NOMO-1 treated with DMSO at 0.1 percent for 48 hours (cell line): ENCODE measurements around the gene ANO8.
"Not testable (repeated sequence)": the region's sequence is repeated elsewhere in the genome, so short reads cannot be mapped to it uniquely, and the experiment has no call there.

Experiments
- DNase-seq: peaks from one replicate; lab custom pipeline; 2025; ENCODE audit not compliant: unreplicated experiment; lab: John Stamatoyannopoulos, UW

Gene ANO8

GRCh38 chr19:17334414-17335409 lies at the start of gene ANO8:
ANO8 (minus strand) TSS chr19:17334855; CDS start chr19:17334670, 185 bp downstream.
- peak; percentile 96 for DNase-seq

GRCh38 chr19:17380426-17381138 lies 45.9 kb upstream of the ANO8 start:
- DNase-seq, result no peak

DNA sequence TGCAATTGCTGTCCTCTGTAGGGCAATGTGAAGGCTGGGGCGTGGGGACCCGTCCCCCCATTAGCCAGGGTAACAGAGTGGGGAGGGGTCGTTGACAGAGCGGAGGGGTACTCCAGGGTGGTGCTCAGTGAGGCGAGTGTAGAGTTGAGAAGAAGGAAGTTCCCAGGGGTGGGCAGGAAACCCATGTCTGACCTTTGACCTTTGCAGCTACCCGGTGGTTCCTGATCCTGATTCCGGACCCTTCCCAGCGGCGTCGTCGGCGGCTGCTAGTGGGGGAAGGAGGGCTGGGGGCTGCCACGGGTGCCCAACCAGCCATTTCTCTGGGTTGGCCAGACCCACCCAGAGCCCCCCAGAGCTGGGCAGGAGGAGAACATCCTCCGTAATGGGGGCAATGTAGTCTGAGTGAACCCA lies 44.6 kb upstream of the ANO8 start:
- peak; percentile 8 for DNase-seq

- DNase-seq, result no peak
These were observed 43.6 kb upstream of the ANO8 start for GRCh38 chr19:17378271-17378670.

DNA sequence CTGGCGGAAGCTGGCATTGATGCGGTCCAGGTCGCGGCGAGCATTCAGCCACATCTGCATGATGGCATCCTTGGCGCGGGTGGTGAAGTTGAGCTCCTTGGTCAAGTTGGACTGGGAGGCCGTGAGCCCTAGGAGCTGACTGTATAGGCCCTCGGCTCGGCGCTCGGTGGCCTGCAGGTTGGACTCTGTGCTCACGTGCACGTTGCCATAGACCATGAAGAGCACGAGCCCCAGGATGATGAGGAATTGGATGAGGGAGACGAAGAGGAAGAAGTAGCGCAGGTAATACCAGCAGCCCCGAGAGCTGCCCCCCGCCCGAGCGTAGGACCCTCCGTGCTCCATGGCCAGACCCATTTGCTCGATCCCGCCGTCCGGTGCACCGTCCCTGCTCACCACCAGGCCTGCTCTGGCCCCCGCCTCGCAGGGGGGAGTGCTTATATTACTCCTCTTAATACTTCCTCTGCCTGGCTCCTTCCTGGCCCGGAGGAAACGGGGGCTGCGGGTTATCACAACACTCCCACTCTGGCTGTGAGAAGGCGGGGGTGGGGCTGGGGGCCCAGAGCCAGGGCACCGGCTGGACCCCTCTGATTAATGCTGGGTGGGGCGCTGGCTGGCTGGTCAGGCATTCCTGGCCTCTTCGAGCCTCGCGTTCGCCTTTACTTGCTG lies 42.4 kb upstream of the ANO8 start, which contains the start of gene PLVAP:
Gene PLVAP, minus strand, starts transcription at position 408 of the 666 bp plus-strand sequence. Its CDS starts 54 bp downstream, at position 354.
- no peak for DNase-seq

DNA sequence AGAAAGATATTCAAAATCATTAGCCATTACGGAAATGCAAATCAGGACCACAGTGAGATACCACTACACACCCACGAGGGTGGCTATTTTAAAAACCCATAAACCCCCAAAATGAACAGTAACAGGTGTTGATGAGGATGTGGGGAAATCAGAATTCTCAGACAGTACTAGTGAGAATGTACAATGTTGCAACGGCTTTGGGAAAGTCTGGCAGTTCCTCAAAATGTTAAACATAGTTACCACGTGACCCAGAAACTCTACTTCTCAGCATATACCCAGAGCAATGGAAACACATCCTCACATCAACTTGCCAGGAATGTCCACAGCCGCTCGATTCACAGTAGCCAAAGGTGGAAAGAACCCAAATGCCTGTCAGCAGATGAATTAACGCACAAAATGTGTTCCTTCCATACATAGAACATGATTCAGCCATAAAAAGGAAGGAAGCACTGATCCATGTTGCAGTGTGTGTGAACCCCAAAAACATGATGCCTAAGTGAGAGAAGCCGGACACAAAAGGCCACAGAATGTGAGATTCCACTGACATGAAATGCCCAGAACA lies 35.5 kb upstream of the ANO8 start:
- peak; percentile 92 for DNase-seq

DNA sequence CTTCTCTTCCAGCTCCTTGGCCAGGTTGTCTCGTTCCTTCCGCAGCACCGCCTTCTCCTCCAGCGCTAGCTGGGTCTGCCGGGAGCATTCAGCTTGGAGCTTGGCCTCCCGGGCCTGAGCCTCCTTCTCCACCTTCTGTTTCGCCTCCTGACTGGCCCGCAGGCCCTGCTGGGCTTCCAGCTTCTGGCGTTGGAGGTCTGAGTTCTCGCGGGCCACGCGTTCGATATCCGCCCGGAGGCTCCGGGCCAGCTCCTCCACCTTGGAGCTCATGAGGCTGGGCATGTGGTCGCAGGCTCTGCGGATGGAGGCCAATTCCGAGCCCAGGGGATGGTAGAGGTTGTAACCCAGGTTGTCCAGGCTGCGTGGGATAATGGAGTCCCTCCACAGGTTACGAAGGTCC lies 30.7 kb upstream of the ANO8 start:
- DNase-seq, result no peak

GRCh38 chr19:17363852-17364605 lies 29.4 kb upstream of the ANO8 start:
- DNase-seq, result not testable (repeated sequence)

- DNase-seq, result no peak
These were observed 25.5 kb upstream of the ANO8 start for GRCh38 chr19:17359905-17360800.

GRCh38 chr19:17358395-17358794 lies 23.7 kb upstream of the ANO8 start:
- DNase-seq, result no peak

GRCh38 chr19:17357724-17358123 lies 23.1 kb upstream of the ANO8 start:
- no peak for DNase-seq

DNA sequence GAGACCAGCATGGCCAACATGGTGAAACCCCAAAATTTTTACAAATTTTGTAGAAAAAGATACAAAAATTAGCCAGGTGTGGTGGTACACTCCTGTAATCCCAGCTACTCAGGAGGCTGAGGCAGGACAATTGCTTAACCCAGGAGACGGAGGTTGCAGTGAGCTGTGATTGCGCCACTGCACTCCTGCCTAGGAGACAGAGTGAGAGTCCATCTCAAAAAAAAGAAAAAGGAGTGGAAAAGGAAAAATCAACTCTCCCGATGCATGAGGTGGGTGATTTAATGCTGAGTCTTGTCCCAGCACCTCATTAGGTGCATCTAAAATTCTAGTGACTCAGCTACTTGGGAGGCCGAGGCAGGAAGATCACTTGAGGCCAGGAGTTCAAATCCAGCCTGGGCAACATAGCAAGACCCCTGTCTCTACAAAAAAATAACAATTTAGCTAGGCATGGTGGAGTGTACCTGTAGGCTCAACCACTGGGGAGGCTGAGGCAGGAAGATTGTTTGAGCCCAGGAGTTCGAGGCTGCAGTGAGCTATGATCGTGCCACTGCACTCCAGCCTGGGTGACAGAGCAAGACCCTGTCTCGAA lies 22.5 kb upstream of the ANO8 start:
- no peak for DNase-seq

- DNase-seq, result no peak
These were observed 18.7 kb upstream of the ANO8 start for GRCh38 chr19:17353386-17353785.

GRCh38 chr19:17352608-17353280 lies 18.1 kb upstream of the ANO8 start:
- DNase-seq, result no peak

- DNase-seq, result no peak
These were observed 17.3 kb upstream of the ANO8 start for GRCh38 chr19:17351815-17352435.

- no peak for DNase-seq
These were observed 14.0 kb upstream of the ANO8 start for GRCh38 chr19:17348700-17349099.

DNA sequence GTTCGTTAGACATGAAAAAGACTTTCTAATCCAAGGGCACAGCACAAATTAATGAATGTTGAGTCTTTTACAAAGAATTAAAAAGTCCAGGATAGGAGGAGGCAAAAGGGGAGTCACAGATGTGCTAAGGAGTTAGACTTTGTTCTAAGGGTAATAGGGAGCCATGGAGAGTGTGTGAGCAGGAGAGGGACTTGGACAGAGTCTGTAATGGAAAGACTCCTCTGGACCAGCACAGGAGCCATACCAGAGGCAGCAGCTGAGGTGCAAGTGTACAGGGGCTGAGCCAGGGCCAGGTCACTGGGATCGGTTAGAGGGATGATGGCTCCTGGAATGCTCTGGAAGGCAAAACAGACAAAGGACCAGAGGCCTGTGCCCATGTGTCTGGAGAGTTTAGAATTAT lies 13.2 kb upstream of the ANO8 start:
- DNase-seq, result no peak

- DNase-seq, result no peak
These were observed 12.7 kb upstream of the ANO8 start for GRCh38 chr19:17347361-17347760.
